A204.1 (cell line): ENCODE measurements around the gene AKT2.

Experiments used
- FAIRE-seq: peaks from 2 replicates; lab custom pipeline; 2012; peaks lifted over from hg19 to GRCh38; lab: Jason Lieb, UNC

Gene AKT2

GRCh38 chr19:40217934-40218890 lies 66.9 kb downstream of the AKT2 start, which contains the start of gene TTC9B:
Gene TTC9B (minus strand): TSS chr19:40218384. CDS start chr19:40218381, 3 bp downstream.
- no peak for FAIRE-seq

- FAIRE-seq = no peak
Measured at GRCh38 chr19:40217027-40217810, 67.9 kb downstream of the AKT2 start.

- FAIRE-seq = no peak
Measured at GRCh38 chr19:40216777-40217026, 68.4 kb downstream of the AKT2 start.

GRCh38 chr19:40216013-40216776 lies 69.0 kb downstream of the AKT2 start:
- FAIRE-seq = no peak

GRCh38 chr19:40214936-40215335 lies 70.2 kb downstream of the AKT2 start:
- no peak for FAIRE-seq

- no peak for FAIRE-seq
Measured at GRCh38 chr19:40213882-40214570, 71.1 kb downstream of the AKT2 start.

GRCh38 chr19:40213251-40213829 lies 71.8 kb downstream of the AKT2 start:
- no peak for FAIRE-seq

- FAIRE-seq = no peak
Measured at GRCh38 chr19:40210889-40211288, 74.3 kb downstream of the AKT2 start.

- FAIRE-seq = no peak
Measured at GRCh38 chr19:40208602-40209001, 76.5 kb downstream of the AKT2 start.

GRCh38 chr19:40205760-40206159 lies 79.4 kb downstream of the AKT2 start:
- no peak for FAIRE-seq

GRCh38 chr19:40204381-40204780 lies 80.8 kb downstream of the AKT2 start:
- FAIRE-seq = no peak

- no peak for FAIRE-seq
Measured at GRCh38 chr19:40200341-40201099, 84.6 kb downstream of the AKT2 start.

GRCh38 chr19:40198272-40198990 lies 86.7 kb downstream of the AKT2 start:
- FAIRE-seq = no peak

GRCh38 chr19:40193587-40193849 lies 91.6 kb downstream of the AKT2 start:
- FAIRE-seq = no peak

- no peak for FAIRE-seq
Measured at GRCh38 chr19:40192758-40193586, 92.2 kb downstream of the AKT2 start.

- FAIRE-seq = no peak
Measured at GRCh38 chr19:40191836-40192646, 93.1 kb downstream of the AKT2 start.

GRCh38 chr19:40190891-40191835 lies 94.0 kb downstream of the AKT2 start, which contains the start of gene MAP3K10:
Gene MAP3K10 (plus strand): TSS chr19:40191426. CDS start chr19:40192032, 606 bp downstream.
- FAIRE-seq = no peak
